ENCODE measurements around the gene WDR37. TPM values are rescaled to one million over a fixed set of nuclear protein-coding genes. Genes with fewer than 3 reads are reported as not detected.

The WDR37 gene
- total and polyA plus RNA-seq, 9 of the 15 experiments (the other 6 are each of a cell fraction or from before 2014, with no cell fraction given) = 2.3 to 11.6 (median 6.7) TPM

DNA sequence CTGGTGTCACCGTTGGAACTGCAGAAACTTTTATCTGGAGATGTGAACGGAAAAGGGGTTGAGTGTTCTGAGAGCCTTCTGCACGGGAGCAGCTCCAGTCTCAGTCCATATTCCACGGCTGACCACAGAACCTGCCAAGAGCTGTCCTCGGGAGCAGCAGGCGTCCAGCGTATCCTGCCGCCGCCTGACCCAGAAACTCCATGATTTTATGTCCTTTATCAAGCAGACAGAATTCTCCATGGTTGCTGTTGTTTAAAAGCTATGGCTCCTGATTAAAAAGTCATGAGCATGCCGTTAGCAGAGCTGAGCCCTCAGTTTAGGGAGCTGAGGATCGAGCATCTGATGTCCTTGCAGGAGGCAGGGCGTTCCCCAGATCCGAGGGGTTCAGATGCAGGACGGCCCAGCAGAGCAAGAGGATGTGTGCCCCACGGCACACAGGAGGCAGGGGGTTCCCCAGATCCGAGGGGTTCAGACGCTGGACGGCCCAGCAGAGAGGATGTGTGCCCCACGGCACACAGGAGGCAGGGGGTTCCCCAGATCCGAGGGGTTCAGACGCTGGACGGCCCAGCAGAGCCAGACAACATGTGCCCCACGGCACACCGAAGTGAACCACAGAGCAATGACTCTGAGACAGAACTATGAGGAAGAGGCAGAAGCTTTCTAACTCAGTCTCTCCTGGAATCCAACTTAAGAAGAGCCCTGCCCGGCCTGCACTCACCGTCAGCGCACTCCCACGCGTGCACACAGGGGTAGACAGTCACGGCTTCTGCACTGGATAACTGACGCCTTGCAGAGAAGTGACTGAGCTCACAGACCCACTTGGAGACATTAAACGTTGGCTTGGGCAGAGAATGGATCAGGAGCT lies 96.4 kb downstream of the WDR37 start:
- TF ChIP-seq, protein P1, sequence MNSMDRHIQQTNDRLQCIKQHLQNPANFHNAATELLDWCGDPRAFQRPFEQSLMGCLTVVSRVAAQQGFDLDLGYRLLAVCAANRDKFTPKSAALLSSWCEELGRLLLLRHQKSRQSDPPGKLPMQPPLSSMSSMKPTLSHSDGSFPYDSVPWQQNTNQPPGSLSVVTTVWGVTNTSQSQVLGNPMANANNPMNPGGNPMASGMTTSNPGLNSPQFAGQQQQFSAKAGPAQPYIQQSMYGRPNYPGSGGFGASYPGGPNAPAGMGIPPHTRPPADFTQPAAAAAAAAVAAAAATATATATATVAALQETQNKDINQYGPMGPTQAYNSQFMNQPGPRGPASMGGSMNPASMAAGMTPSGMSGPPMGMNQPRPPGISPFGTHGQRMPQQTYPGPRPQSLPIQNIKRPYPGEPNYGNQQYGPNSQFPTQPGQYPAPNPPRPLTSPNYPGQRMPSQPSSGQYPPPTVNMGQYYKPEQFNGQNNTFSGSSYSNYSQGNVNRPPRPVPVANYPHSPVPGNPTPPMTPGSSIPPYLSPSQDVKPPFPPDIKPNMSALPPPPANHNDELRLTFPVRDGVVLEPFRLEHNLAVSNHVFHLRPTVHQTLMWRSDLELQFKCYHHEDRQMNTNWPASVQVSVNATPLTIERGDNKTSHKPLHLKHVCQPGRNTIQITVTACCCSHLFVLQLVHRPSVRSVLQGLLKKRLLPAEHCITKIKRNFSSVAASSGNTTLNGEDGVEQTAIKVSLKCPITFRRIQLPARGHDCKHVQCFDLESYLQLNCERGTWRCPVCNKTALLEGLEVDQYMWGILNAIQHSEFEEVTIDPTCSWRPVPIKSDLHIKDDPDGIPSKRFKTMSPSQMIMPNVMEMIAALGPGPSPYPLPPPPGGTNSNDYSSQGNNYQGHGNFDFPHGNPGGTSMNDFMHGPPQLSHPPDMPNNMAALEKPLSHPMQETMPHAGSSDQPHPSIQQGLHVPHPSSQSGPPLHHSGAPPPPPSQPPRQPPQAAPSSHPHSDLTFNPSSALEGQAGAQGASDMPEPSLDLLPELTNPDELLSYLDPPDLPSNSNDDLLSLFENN (IDR thresholded peaks at IDR 0.05; ENCODE audit: low read depth in 2 of 2, low read length in 2 of 2) = no peak
- TF ChIP-seq POLR2G (IDR thresholded peaks at IDR 0.05; ENCODE audit: low read depth, low read length) = 0 out of 2 replicates have a peak, but pooled peaks have one; percentile 25
- CTCF ChIA-PET (ENCODE audit: low intra/inter-chr PET ratio) = no interaction called here

More for the DNA sequence above, 96.4 kb downstream of the WDR37 start:
- FAIRE-seq (peak; percentile 32), ATAC-seq (no peak), DNase-seq (ENCODE audit: extremely low read depth in 1 of 4, low spot score in 3 of 4) (no peak)
- 43% methylated on average over 32 of the region's 32 CpGs for WGBS (ENCODE audit: insufficient coverage, low coverage, missing lambda C conversion rate)
- BruUV-seq (replicated peaks) = no TSS peak
- peaks cover 2 to 22% of the 10 kb centered on the region in 2 experiments; a peak in 2 of 5 replicates for H3K27me3 ChIP-seq (ENCODE audit: control insufficient read depth in 2 of 2, insufficient read depth in 2 of 2, low read length in 2 of 2)
- H3K27ac ChIP-seq (ENCODE audit: extremely low read depth, low read depth, low read length) = no peak overlapping the region
- H3K9me1 ChIP-seq (ENCODE audit: control insufficient read depth, insufficient read depth, low read length) = no peaks in the 10 kb centered on the region
- no peak overlapping the region for H3K9ac ChIP-seq (ENCODE audit: insufficient read depth in 1 of 2, low read depth in 2 of 2, low read length in 2 of 2)
- in situ Hi-C loops (cut with MboI) (no loop called here), intact Hi-C loops (cut with micrococcal nuclease) (no loop called here)
- H3K4me2 ChIP-seq (ENCODE audit: insufficient read depth, low read length) = no peak overlapping the region
- no peaks in the 10 kb centered on the region for H4K20me1 ChIP-seq (replicated peaks; ENCODE audit: control insufficient read depth, insufficient read depth, low read length)
- POLR2A ChIA-PET = no interaction called here
- H3K9me3 ChIP-seq (replicated peaks; ENCODE audit: control insufficient read depth, insufficient read depth, low read depth, low read length) = no peaks in the 10 kb centered on the region
- peaks cover 19% of the 10 kb centered on the region; the same call in 2 of the 3 replicates for H3K36me3 ChIP-seq (ENCODE audit: control insufficient read depth, insufficient read depth, low read length)
- peaks cover 7 to 21% of the 10 kb centered on the region in 2 experiments; a peak in 3 of 5 replicates for H3K4me1 ChIP-seq (replicated peaks in 1 of 2; ENCODE audit: control insufficient read depth in 2 of 2, insufficient read depth in 2 of 2, low read length in 2 of 2)
- no peaks in the 10 kb centered on the region for H3K79me2 ChIP-seq (ENCODE audit: control insufficient read depth, insufficient read depth, low read length)
- no peak overlapping the region for H2AFZ ChIP-seq (ENCODE audit: low read depth, low read length)
- no peak overlapping the region for H3K4me3 ChIP-seq

Measured in K562 (cell line).